Activated CD4-positive, alpha-beta T cell treated with anti-CD3 and anti-CD28 coated beads, Interleukin-2, amount 10 ng/mL, durations not matched to agents 24 days and 14 days (primary cell): Measurements from ENCODE around the gene FHOD3. TPM values are rescaled to one million over a fixed set of nuclear protein-coding genes. Genes with fewer than 3 reads are reported as not detected.

Experiments used
- DNase-seq: peaks from one replicate; pipeline ENCODE4 v3.0.0; 2022
- H3K27ac Mint-ChIP-seq: one replicate; pipeline ENCODE4 v1.8.0; 2022; ENCODE audit warnings: mild to moderate bottlenecking, mixed read lengths
- H3K27me3 Mint-ChIP-seq: one replicate; pipeline ENCODE4 v1.8.0; 2022; ENCODE audit warnings: mixed read lengths
- H3K36me3 Mint-ChIP-seq: one replicate; pipeline ENCODE4 v1.8.0; 2022; ENCODE audit warnings: low read depth, mild to moderate bottlenecking, mixed read lengths
- H3K4me1 Mint-ChIP-seq: one replicate; pipeline ENCODE4 v1.8.0; 2021; ENCODE audit warnings: mixed read lengths
- H3K4me3 Mint-ChIP-seq: one replicate; pipeline ENCODE4 v1.8.0; 2022; ENCODE audit warnings: mild to moderate bottlenecking, moderate library complexity, mixed read lengths
- H3K9me3 Mint-ChIP-seq: one replicate; pipeline ENCODE4 v1.8.0; 2021; ENCODE audit warnings: mixed read lengths
- intact Hi-C: fragments of 100-400 bp; cut with micrococcal nuclease; formaldehyde crosslinking; loops from one replicate; pipeline ENCODE4 v1.15.1; 2023
- total RNA-seq: library from RNA; stranded (reverse); gene quantifications from 2 replicates; pipeline ENCODE4 v1.2.3, GENCODE V29; 2022

Gene FHOD3
- total RNA-seq, 1 donor from 2014 or later, result not detected

- Mint-ChIP-seq H3K4me3 (no peak overlapping the region), H3K36me3 (no peaks in the 10 kb centered on the region), H3K27ac (no peak overlapping the region), H3K4me1 (no peaks in the 10 kb centered on the region), H3K27me3 (no peaks in the 10 kb centered on the region), H3K9me3 (no peaks in the 10 kb centered on the region)
- intact Hi-C loops, result no loop called here
- no peak for DNase-seq
Measured at GRCh38 chr18:36415171-36415570, 117.7 kb downstream of the FHOD3 start.

GRCh38 chr18:36415625-36416024 lies 118.1 kb downstream of the FHOD3 start:
- intact Hi-C loops, result no loop called here

GRCh38 chr18:36419188-36419899 lies 121.8 kb downstream of the FHOD3 start:
- Mint-ChIP-seq H3K36me3 (no peaks in the 10 kb centered on the region), H3K27ac (no peak overlapping the region), H3K4me1 (no peaks in the 10 kb centered on the region), H3K27me3 (peaks cover 4% of the 10 kb centered on the region), H3K9me3 (no peaks in the 10 kb centered on the region), H3K4me3 (no peak overlapping the region)
- intact Hi-C loops, result no loop called here
- DNase-seq, result no peak

More at GRCh38 chr18:36415625-36416024, 118.1 kb downstream of the FHOD3 start:
- no peaks in the 10 kb centered on the region for H3K4me1 Mint-ChIP-seq
- no peaks in the 10 kb centered on the region for H3K27me3 Mint-ChIP-seq
- no peak overlapping the region for H3K4me3 Mint-ChIP-seq
- no peak overlapping the region for H3K27ac Mint-ChIP-seq
- H3K36me3 Mint-ChIP-seq, result no peaks in the 10 kb centered on the region
- DNase-seq, result no peak
- H3K9me3 Mint-ChIP-seq, result no peaks in the 10 kb centered on the region

- Mint-ChIP-seq H3K36me3 (no peaks in the 10 kb centered on the region), H3K9me3 (no peaks in the 10 kb centered on the region), H3K4me1 (no peaks in the 10 kb centered on the region), H3K27me3 (peaks cover 4% of the 10 kb centered on the region), H3K4me3 (no peak overlapping the region), H3K27ac (no peak overlapping the region)
- no peak for DNase-seq
- intact Hi-C loops, result no loop called here
Measured at GRCh38 chr18:36419900-36420531, 122.5 kb downstream of the FHOD3 start.

- intact Hi-C loops, result no loop called here
- Mint-ChIP-seq H3K9me3 (no peaks in the 10 kb centered on the region), H3K36me3 (no peaks in the 10 kb centered on the region), H3K4me3 (no peak overlapping the region), H3K4me1 (no peaks in the 10 kb centered on the region), H3K27me3 (peaks cover 4% of the 10 kb centered on the region), H3K27ac (no peak overlapping the region)
- DNase-seq, result no peak
Measured at GRCh38 chr18:36420826-36421225, 123.3 kb downstream of the FHOD3 start.

- DNase-seq, result no peak
- Mint-ChIP-seq H3K27me3 (peaks cover 4% of the 10 kb centered on the region), H3K4me3 (no peak overlapping the region), H3K27ac (no peak overlapping the region), H3K36me3 (no peaks in the 10 kb centered on the region), H3K9me3 (no peaks in the 10 kb centered on the region), H3K4me1 (no peaks in the 10 kb centered on the region)
- intact Hi-C loops, result no loop called here
Measured at GRCh38 chr18:36424741-36425142, 127.2 kb downstream of the FHOD3 start.

GRCh38 chr18:36427369-36427768 lies 129.9 kb downstream of the FHOD3 start:
- no peaks in the 10 kb centered on the region for H3K4me1 Mint-ChIP-seq
- no peak overlapping the region for H3K27ac Mint-ChIP-seq
- H3K36me3 Mint-ChIP-seq, result no peaks in the 10 kb centered on the region
- H3K27me3 Mint-ChIP-seq, result peaks cover 4% of the 10 kb centered on the region
- intact Hi-C loops, result no loop called here
- H3K9me3 Mint-ChIP-seq, result no peaks in the 10 kb centered on the region
- no peak overlapping the region for H3K4me3 Mint-ChIP-seq
- no peak for DNase-seq

- H3K4me3 Mint-ChIP-seq, result no peak overlapping the region
- no peak overlapping the region for H3K27ac Mint-ChIP-seq
- H3K4me1 Mint-ChIP-seq, result no peaks in the 10 kb centered on the region
- H3K36me3 Mint-ChIP-seq, result no peaks in the 10 kb centered on the region
- intact Hi-C loops, result no loop called here
- H3K27me3 Mint-ChIP-seq, result peaks cover 4% of the 10 kb centered on the region
- no peaks in the 10 kb centered on the region for H3K9me3 Mint-ChIP-seq
- DNase-seq, result no peak
Measured at GRCh38 chr18:36427831-36428230, 130.3 kb downstream of the FHOD3 start.

- no peaks in the 10 kb centered on the region for H3K4me1 Mint-ChIP-seq
- H3K36me3 Mint-ChIP-seq, result no peaks in the 10 kb centered on the region
- H3K27me3 Mint-ChIP-seq, result no peaks in the 10 kb centered on the region
- no peak overlapping the region for H3K27ac Mint-ChIP-seq
- intact Hi-C loops, result no loop called here
- no peak for DNase-seq
- H3K9me3 Mint-ChIP-seq, result no peaks in the 10 kb centered on the region
- no peak overlapping the region for H3K4me3 Mint-ChIP-seq
Measured at GRCh38 chr18:36428431-36429029, 131.0 kb downstream of the FHOD3 start.

GRCh38 chr18:36432880-36433555 lies 135.5 kb downstream of the FHOD3 start:
- Mint-ChIP-seq H3K36me3 (no peaks in the 10 kb centered on the region), H3K4me1 (no peaks in the 10 kb centered on the region), H3K9me3 (no peaks in the 10 kb centered on the region), H3K27me3 (no peaks in the 10 kb centered on the region), H3K4me3 (no peak overlapping the region), H3K27ac (no peak overlapping the region)
- intact Hi-C loops, result no loop called here
- DNase-seq, result no peak

- H3K4me1 Mint-ChIP-seq, result no peaks in the 10 kb centered on the region
Measured at GRCh38 chr18:36436387-36436786, 138.9 kb downstream of the FHOD3 start.

GRCh38 chr18:36440614-36441013 lies 143.1 kb downstream of the FHOD3 start:
- Mint-ChIP-seq H3K9me3 (no peaks in the 10 kb centered on the region), H3K27ac (no peak overlapping the region), H3K4me1 (no peaks in the 10 kb centered on the region), H3K4me3 (no peak overlapping the region), H3K36me3 (no peaks in the 10 kb centered on the region), H3K27me3 (no peaks in the 10 kb centered on the region)
- no peak for DNase-seq
- intact Hi-C loops, result no loop called here

More at GRCh38 chr18:36436387-36436786, 138.9 kb downstream of the FHOD3 start:
- intact Hi-C loops, result no loop called here
- Mint-ChIP-seq H3K27me3 (no peaks in the 10 kb centered on the region), H3K36me3 (no peaks in the 10 kb centered on the region), H3K27ac (no peak overlapping the region), H3K9me3 (no peaks in the 10 kb centered on the region), H3K4me3 (no peak overlapping the region)
- DNase-seq, result no peak

- no peak overlapping the region for H3K4me3 Mint-ChIP-seq
- no peaks in the 10 kb centered on the region for H3K36me3 Mint-ChIP-seq
- no peaks in the 10 kb centered on the region for H3K27me3 Mint-ChIP-seq
- DNase-seq, result peak; percentile 37
- intact Hi-C loops, result no loop called here
- H3K9me3 Mint-ChIP-seq, result no peaks in the 10 kb centered on the region
- H3K27ac Mint-ChIP-seq, result no peak overlapping the region
- no peaks in the 10 kb centered on the region for H3K4me1 Mint-ChIP-seq
Measured at GRCh38 chr18:36441426-36442240, 144.1 kb downstream of the FHOD3 start.
